HG03565 (cell line): ENCODE results near the gene DHX40.
A peak's percentile ranks its signal among the peaks of the same experiment; 100 is the strongest.
"Not testable (repeated sequence)": the region's sequence is repeated elsewhere in the genome, so short reads cannot be mapped to it uniquely, and the experiment has no call there.

Experiments used
- ATAC-seq: cut with Tn5 transposase; IDR thresholded peaks from one replicate; pipeline ENCODE4 v1.9.1; 2021; ENCODE audit warnings: mild to moderate bottlenecking, moderate library complexity; ENCODE audit not compliant: unreplicated experiment

Gene DHX40, protein sequence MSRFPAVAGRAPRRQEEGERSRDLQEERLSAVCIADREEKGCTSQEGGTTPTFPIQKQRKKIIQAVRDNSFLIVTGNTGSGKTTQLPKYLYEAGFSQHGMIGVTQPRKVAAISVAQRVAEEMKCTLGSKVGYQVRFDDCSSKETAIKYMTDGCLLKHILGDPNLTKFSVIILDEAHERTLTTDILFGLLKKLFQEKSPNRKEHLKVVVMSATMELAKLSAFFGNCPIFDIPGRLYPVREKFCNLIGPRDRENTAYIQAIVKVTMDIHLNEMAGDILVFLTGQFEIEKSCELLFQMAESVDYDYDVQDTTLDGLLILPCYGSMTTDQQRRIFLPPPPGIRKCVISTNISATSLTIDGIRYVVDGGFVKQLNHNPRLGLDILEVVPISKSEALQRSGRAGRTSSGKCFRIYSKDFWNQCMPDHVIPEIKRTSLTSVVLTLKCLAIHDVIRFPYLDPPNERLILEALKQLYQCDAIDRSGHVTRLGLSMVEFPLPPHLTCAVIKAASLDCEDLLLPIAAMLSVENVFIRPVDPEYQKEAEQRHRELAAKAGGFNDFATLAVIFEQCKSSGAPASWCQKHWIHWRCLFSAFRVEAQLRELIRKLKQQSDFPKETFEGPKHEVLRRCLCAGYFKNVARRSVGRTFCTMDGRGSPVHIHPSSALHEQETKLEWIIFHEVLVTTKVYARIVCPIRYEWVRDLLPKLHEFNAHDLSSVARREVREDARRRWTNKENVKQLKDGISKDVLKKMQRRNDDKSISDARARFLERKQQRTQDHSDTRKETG

DNA sequence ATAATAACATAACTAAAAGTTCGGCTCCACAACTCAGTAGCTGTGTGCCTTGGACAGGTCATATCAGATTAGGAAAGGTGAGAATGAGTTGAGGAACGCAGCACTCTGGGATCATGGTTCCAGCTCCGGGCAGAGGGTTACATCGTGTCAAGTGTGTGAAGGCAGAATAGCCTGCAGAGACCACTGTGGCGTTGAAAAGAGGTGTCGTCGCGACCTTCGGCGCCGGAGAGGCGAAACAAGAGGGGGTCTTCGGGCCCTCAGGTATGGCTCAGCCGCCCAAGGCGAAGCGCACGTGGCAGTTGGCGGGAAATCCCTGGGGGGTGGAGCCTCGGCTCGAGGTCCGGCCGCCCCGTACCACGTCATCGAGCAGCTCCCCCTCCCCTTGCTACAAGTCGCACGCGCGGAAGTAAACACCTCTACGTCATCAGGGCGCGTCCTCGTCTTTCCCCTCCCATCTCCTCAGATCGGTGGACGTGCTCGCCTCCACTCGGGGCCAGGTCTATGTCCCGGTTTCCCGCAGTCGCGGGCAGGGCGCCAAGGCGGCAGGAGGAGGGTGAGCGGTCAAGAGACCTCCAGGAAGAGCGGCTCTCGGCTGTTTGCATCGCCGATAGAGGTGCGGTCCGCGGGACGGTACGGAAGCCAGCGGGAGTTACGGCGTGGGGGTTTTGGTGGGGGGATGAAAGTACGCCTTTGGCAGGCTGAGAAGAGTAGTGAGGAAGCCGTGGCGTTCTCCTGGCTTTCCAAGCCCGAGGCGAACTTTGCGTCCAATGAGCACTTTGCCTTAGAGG is at the start of gene DHX40:
Gene DHX40 (plus strand): TSS at position 440 of the 788 bp plus-strand sequence. CDS start 62 bp downstream, at position 502.
- peak; percentile 48 for ATAC-seq

DNA sequence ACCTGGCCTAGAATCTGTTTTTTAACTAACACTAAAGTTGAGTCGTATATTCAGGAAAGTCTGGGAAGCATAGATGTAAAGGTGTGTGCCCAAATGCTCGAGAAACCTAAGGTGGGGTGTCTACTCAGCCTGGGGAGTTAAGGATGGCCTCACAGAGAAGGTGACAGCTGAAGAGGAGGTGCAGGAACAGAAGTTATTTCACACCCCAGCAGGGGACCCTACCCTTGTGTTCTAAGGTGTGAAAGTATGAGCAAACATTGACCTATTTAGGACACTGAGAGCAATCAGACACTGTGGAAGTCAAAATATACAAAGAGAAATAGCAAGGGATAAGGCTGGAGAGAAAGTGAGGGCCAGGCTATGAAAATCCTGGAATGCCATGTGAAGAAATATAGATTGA is 49.0 kb upstream of the DHX40 start:
- ATAC-seq, result no peak

DNA sequence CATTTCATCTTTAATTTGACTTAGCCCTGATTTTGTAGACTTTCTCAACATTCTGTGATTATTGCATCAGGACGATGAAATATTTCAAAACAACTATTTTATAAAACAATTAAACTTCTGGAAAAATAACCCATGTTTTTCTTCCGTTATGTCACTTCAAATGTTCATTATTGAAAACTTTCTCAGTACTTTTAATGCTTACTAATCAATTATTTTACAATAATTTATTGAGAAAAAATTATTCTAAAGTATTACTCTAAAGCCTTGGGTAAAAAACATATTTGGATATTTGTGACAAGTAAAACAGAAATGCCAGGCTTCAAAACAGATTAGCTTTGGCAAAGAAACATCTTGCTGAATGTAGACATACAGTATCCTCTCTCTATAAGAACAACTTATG is 46.3 kb upstream of the DHX40 start:
- ATAC-seq, result no peak

DNA sequence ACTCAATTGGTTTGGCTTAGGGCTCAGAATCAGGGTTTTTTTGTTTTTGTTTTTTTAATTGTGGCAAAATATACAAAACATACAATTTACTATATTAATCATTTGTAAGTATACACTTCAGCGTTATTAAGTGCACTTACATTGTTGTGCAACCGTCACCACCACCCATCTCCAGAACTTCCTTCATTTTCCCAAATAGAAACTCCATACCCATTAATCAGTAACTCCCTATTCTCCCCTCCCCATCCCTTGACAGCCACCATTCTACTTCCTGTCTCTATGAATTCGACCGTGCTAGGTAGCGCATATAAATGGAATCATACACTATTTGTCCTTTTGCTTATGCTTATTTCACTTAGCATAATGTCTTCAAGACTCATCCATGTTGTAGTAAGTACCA is 45.2 kb upstream of the DHX40 start:
- no peak for ATAC-seq

DNA sequence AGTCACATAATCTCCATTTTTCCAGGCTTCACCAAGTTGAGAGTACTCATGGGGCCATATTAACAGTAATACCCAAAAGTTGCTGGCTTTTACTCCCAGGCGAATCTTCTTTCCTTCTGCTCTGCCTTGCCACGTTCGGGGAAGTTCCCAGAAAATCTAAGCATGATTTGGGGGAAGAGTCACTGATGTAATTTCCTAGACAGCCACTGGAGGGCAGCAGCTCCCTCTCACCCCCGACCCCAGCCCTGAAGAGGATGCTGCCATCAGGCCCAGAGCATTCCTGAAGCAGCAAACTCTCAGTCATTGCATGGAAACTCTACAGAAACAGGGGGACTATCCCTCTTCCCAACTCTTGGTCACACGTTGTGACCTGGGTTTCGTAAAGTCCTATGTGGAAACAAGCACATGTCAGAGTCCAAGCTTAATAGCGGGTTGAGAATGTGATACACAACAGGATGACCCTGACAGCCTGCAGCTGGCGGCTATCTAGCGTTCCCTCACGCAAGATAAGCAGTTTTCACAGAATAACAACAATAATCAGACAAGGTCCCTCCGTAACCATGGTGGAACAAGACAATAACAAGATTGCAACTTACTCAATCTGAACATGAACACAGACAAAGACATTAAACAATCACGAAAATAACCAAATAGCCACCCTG is 43.8 kb upstream of the DHX40 start:
- no peak for ATAC-seq

DNA sequence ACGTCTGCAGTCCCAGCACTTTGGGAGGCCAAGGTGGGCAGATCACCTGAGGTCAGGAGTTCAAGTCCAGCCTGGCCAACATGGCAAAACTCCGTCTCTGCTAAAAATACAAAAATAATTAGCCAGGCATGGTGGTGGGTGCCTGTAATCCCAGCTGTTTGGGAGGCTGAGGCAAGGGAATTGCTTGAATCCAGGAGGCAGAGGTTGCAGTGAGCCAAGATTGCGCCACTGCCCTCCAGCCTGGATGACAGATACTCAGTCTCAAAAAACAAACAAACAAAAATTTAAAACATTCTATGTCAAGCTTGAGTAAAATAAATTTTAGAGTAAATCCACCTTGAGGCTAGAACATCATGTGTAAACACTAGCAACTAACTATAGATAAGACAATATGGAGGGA is 40.5 kb upstream of the DHX40 start:
- ATAC-seq, result not testable (repeated sequence)

DNA sequence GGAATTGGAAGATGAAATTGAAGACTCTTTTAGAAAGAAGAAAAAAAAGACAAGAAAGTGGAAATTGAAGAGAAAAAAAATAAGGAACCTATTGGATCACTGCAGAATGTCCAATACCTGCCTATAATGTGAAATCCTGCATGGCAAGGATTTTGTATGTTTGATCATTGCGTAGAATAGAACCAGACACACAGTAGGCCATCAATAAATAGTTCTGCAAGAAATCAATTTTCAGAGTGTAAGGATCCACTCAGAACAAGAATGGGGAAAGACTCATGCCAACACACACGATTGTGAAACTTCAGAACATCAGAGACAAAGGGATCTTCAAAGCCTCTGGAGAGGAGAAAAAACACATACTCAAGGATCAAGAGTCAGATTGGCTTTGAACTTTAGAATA is 39.7 kb upstream of the DHX40 start:
- ATAC-seq, result no peak

DNA sequence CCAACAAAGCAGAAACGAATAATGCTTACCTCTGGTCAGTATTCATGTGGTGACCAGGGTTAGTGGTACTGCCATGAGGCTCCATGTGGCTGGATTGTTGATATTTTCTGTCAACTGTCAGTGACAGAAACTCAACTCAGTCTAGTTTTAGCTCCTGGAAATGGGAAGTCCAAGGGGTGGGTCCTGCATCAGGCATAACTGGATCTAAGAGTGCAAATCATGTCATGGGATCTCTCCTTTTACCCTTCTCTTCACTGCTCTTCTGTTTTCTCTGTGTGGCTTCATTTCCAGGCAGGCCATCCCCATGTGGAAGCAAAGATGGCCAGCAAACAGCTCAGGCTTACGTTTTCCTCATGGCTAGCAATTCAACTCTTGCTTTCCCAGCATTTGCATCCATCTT is 39.0 kb upstream of the DHX40 start:
- no peak for ATAC-seq

DNA sequence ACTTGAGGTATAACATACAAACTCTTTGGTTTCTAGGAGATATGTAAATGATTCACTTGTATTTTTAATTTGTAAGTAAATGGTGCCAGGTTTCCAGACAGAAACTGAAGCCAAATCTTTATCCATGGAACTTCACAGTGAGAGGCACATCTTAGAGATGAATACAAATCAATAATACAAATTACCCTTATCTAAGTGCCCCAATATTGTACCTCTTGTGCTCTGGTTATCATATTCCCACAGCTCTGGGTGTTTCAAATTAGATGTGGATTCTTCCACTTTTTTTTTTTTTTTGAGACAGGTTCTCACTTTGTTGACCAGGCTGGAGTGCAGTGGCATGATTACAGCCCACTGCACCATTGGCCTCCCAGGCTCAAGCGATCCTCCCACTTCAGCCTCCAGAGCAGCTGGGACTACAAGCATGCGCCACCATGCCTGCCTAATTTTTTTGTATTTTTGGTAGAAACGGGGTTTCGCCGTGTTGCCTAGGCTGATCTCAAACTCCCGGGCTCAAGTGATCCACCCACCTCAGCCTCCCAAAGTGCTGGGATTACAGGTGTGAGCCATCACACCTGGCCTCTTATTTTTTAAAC is 38.0 kb upstream of the DHX40 start:
- no peak for ATAC-seq

DNA sequence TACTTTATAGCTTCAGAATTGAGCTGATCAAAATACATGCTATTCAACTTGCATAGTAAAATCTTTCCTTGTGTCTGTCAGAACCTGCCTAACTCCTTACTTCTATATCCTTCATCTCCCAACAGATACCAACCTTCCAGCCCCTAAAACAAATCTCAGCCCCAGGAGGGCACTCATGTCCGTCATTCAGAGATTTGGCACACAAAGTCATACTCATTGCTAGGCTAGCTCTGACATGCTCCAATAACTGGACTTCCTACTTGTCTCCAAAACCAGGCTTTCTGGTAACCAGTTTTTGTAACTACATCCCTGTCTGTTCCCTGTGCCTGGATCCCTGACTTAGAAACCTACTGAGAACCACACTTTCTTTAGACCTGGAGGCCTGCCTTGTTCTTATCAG is 37.5 kb upstream of the DHX40 start:
- ATAC-seq, result no peak

DNA sequence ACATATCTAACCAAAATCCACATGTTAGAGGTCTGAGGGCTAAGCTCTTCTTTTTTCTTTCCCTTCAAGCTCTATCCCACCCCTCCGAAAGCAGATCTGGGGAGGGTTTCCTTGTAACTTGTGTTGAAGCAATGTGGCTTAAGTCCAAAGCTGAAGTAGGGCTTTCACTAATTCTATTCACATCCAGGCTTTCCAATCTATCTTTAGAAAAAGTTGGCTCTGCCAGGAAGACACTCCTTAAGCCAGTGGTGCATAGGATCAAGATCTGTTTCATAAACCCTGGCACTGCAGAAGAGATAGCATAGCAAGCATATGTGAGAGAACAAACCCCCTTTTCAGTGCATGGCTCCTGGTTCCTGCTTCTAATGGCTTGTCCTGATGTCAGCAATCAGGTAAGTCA is 34.9 kb upstream of the DHX40 start:
- no peak for ATAC-seq

DNA sequence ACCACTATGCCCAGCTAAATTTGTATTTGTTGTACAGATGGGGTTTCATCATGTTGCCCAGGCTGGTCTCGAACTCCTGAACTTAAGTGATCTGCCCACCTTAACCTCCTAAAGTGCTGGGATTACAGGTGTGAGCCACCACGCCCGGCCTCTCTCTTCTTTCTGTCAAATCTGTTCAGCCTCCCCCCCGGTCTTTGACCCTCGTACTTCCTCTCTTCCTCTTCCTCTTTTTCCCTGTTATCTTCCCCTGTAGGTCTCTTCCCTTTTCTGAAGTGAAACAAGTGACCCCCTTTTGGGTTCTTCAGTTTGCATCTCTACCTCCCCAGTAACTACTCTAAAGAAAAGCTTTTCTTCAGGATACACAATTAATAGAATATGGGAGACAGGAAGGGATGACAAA is 31.7 kb upstream of the DHX40 start:
- no peak for ATAC-seq

DNA sequence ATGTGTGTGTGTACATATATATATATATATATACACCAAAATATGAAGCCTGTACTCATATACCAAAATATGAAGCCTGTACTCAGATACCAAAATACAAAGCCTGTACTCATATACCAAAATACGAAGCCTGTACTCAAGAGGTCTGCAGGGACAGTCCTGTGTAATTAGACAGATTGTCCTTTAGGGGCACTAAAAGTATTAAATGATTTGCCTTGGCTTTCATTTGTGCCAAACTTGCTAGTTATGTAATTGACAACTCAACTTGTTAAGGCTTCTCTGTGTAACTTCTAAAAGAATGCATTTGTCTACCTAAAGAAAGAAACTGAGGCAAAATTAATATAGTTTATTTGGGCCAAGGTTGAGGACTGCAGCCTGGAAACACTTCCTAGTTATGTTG is 30.8 kb upstream of the DHX40 start:
- ATAC-seq, result no peak

DNA sequence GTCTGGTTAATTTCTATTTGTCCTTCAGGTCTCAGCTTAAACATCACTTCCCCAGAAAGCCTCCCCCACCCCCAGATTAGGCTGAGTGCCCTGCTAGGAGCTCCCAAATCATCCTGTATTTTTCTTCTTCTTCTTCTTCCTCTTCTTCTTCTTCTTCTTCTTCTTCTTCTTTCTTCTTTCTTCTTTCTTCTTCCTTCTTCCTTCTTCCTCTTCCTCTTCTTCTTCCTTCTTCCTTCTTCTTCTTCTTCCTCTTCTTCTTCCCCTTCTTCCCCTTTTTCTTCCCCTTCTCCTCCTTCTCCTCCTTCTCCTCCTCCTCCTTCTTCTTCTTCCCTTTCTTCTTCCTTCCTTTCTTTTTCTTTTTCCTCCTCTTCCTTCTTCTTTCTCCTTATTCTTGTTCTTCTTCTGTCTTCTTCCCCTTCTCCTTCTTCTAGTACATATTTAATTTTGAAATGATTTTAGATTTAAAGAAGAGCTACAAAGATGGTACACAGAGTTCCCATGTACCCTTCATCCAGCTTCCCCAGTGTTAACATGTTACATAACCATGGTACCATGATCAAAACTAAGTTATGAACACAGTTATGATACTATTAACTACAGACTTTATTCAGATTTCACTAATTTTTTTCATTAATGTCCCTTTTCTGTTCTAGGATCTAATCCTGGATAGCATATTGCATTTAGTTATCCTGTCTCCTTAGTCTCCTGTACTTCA is 27.1 kb upstream of the DHX40 start:
- no peak for ATAC-seq

DNA sequence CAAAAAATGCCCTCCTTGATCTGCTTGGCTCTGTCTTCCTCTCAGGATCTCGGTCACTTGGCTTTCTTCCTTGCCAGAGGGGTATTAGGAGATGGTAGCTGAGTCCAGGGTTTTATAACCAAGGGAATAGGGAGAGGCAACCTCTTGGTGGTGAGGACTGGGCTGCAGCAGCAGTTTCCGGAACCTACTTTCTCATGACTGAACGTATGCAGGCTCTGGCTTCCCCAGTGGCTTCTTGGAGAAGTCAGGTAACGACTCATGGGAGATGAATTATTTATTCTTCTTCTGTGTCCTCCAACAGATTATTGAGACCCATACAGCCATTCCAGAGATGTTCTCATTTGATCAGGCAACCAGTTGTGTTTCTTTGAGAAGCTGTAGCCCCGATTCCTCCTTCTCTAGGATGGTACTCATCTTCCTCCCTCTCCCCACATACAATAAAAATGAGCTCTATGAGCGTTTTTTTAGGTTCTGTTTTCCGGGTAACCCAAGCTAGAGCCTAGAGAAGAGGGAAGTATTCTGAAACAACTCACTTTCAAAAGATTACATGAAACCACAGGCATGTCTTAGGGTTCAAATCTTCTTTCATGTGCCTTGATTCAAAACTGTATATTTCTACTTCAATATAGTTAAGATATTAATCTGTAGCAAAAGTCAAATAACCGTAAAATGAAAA is 22.3 kb upstream of the DHX40 start:
- ATAC-seq, result no peak

DNA sequence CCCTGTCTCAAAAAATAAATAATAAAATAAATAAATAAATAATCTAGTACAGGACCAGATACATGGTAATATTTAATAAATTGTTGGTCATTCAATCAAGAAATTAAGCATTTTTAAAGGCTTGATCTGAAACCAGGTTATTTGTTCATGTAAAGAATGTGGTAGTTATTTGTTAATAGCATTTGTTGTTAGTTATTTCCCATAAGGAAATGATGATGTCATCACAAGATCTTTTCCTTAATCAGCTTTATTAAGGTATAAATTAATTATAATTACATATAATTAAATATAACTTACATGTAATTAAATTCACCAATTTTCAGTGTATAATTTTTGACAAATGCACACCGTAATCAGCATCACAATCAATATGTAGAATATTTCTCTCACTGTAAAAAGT is 19.5 kb upstream of the DHX40 start:
- ATAC-seq, result no peak

DNA sequence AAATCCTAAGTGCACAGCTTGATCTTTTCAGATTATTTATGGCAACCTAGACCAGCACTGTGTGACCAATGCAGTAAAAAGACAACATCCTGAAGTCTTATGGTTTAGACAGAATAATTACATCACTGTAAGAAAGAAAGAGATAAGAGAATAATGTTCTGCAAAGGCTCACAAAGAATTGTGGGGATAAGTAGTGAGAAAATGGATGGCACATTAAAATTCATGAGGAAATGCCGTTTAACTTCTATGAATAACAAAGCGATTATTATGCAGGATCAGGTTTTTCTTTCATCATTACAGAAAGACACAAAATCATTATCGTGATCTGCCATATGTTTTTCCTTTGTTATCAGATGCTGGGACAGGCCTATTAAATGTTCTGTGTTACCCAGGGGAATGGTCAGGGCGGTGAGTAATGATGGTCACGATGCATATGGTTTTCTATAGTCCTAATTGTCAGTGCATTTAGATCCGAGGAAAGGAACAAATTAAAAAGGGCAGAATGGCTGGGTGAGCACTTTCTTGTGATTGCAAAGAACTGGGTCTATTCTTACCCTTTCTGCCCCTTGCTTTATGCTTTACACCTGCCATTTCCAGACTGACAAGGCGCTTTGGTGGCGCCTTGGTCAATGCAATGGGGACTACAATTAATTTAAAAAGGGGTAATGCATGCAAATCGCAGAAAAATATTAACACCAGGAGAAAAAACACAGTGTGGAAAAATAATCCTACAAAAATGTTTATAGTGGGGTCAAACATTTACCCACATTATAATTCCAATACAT is 18.1 kb upstream of the DHX40 start:
- ATAC-seq, result no peak

DNA sequence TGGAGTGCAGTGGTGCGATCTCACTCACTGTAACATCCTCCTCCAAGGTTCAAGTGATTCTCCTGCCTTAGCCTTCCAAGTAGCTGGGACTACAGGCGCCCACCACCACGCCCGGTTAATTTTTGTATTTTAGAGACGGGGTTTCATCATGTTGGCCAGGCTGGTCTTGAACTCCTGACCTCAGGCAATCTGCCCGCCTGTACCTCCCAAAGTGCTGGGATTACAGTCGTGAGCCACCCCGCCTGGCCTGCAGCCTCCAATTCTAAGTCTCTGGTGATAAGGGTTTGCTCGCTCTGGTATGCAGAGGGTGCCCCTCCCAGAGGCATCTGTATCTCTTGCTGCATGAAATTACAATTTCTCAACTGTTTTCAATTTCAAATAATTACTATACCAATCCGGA is 16.4 kb upstream of the DHX40 start:
- ATAC-seq, result not testable (repeated sequence)

DNA sequence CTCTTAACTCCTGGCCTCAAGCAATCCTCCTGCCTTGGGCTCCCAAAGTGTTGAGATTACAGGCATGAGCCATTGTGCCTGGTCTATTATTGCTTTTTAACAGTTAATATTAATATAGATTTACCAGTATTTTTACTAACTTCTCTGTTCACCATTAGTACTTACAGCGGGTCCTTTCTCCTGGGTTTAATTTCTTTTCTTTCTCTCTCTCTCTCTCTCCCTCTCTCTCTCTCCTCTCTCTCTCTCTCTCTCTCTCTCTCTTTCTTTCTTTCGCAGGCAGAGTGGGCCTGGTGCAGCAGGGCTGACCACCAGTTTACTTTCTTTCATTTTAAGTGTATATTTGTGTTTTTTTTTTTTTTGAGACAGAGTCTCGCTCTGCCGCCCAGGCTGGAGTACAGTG is 14.7 kb upstream of the DHX40 start:
- no peak for ATAC-seq
